HTERT RPE-1 (cell line): ENCODE measurements around the gene CYP26A1.

Experiments used
- in situ Hi-C: fragments of 300-500 bp; cut with MboI; formaldehyde crosslinking; loops from 4 replicates; pipeline ENCODE4 v1.14.3; 2020; ENCODE audit warnings: low sequenced_read_pairs

CYP26A1 gene

DNA sequence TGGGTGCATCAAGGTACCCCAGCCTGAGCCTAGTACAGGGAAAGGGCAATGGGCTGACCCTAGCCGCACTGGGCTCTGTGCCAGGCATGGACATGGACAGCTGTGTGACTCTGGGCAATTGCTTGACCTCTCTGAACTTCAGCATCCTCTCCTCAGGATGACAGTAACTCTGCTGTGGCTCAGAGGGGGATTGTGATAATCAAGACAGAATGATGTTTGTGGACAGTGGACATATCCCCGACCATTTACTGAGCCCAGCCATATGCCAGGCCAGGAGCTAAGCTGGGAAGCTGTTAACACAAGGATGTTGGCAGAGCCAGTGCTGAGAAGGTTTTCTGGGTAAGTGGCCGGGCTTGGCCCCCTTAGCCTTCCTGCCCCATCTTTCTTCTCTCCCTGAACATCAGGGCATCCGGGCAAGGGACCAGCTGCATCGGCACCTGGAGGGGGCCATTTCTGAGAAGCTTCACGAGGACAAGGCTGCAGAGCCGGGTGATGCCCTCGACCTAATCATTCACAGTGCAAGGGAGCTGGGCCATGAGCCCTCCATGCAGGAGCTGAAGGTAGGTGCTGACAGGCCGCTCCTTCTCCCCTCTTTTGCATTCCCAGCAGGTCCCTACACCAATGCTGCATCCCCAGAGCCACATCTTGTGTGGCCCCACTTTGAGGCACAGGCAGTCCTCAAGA is 9.6 kb upstream of the CYP26A1 start:
- in situ Hi-C loops = no loop called here

DNA sequence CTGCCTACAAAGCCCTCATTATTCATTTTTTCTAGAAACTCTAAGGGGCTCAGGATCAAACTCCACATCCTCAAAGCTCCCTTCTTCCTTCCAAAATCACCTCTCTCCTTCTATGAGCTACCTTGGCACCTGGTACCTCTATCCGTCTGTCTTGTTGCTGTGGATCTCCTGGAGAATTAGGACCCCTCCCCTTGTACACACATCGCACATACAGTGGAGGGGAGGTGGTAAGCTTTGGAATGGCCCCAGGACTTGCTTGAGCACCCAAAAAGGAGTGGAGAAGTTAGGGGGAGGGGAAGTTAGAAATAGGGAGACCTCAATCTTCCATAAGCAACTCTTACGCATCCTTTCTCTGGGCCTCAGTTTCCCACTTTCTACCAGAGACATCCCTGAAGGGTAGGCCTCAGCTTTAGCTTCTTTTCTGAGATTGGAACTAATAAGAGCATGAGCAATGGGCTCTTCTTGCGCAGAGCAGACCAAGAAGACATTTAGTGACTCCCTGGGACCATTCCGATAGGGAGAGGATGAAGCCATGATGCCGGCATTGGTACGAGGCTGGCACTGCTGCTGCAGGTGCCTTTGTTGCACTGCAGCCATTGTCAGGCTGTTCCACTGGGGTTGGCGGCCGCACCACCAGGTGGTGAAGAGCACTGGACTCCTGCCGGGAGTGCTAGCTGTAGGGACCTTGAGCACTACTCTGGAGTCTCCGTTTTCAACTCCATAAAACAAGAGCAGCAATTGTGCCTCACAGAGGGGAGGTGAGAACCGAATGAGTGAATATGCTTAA is 8.6 kb upstream of the CYP26A1 start:
- in situ Hi-C loops = no loop called here

DNA sequence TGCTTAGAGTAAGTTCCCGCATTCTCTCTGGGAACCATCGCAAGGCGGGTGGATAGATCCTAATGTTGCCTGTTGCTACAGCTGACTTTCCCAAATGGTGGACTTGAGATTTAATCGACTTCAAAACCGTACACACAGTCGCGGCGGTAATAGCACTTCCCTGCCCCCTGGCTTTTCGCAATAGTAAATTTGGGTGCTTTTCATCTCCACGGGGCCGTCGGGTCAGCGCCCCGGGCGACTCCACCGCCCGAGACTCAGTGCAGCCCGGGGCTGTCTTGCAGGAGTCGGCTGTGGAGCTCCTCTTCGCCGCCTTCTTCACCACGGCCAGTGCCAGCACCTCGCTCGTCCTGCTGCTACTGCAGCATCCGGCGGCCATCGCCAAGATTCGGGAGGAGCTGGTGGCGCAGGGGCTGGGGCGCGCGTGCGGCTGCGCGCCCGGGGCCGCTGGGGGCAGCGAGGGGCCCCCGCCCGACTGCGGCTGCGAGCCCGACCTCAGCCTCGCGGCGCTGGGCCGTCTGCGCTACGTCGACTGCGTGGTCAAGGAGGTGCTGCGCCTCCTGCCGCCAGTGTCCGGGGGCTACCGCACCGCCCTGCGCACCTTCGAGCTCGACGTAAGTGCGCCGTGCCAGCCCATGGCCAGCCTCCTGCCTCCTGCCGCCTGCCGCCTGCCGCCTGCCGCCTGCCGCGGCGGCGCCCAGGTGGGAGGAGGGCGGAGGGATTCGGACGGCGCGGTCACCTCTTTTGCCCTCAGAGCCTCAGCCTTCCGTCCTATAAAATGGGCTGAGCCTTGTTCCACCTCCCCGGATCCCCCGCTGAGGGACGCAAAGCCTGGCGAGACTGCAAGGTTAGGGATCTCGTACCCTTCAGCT is 7.8 kb upstream of the CYP26A1 start:
- in situ Hi-C loops = no loop called here

DNA sequence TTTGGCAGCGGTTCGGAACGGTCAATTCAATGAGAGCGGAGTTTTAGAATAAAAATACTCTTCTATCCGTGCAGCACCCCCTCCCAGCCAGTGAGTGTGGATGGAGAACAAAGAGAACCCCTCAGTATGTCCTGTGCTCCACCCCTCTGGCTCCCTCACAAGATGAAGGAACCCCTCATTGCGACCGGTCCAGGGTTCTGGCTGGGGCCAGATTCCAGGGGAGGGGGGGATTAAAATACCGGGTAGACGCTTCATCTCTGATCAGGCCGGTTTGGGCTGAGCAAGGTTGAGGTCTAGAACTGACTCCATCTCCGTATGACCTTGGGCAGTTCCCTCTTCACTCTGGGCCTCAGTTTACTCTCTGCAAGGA is 7.2 kb upstream of the CYP26A1 start:
- in situ Hi-C loops = no loop called here

DNA sequence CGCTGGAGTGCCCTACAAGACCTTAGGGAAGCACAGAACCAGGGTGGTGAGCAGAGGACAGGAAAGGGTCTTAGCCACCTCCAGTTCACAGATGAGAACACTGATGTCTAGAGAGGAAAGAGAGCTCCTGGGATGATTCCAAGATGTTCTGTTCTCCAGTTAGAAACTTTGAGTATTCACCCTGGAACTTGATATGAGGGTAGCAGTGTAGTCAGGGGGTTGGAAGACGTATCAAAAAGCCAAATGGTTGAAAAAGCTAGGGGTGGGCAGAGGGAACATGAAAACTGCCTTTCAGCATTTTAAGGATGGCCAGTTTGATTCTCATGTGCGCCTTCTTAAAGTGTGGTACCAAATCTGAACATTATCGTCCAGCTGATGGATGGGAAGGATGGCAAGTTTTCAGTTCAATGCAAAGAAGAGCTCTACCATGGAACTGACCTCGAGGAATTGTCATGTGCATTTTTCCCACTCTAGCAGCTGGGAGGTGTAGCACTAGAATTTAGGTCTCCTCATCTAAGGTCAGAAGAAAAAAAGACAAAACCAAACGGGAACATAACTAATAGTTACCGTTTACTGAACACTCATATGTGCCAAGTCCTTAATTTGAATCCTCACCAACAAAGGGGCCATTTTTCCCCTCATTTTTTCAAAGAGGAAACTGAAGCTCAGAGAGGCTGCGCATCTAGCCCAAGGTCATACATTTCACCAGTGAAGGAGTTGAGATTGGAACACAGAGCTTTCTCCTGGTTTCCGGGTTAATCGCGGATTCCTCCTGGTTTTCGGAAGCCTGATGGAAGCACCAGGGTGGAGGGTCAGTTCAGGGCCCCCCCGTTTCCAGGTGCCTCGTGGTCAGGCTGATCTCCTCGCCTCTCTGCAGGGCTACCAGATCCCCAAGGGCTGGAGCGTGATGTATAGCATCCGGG is 6.0 kb upstream of the CYP26A1 start:
- in situ Hi-C loops = no loop called here

DNA sequence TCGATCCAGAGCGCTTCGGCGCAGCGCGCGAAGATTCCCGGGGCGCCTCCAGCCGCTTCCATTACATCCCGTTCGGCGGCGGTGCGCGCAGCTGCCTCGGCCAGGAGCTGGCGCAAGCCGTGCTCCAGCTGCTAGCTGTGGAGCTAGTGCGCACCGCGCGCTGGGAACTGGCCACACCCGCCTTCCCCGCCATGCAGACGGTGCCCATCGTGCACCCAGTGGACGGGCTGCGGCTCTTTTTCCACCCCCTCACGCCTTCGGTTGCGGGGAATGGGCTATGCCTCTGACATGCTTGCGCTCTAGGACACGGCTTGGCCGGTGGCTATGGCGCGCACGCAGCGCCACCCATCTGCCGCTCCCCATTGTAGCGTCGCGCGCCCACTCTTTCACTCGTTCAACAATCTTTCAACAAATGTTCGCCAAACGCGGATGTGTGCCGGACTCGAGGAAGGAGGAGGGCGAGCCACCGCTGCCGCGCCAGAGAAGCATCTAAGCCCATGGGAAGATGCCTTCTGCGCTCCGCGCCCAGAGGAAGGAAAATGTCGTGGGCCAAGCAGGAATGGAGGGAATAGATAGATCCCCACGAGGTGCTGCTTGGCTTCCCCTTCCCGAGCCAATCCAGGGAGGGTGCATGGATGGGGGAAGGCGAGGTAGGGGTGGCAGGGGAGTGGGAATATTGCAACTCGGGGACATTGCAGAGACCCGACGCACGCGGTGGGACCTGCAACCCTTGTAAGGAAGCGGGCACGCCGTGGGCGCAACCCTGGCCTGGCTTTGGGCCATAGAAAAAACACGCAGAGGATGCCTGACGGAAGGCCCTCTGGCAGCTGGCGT is 5.1 kb upstream of the CYP26A1 start:
- in situ Hi-C loops = no loop called here

DNA sequence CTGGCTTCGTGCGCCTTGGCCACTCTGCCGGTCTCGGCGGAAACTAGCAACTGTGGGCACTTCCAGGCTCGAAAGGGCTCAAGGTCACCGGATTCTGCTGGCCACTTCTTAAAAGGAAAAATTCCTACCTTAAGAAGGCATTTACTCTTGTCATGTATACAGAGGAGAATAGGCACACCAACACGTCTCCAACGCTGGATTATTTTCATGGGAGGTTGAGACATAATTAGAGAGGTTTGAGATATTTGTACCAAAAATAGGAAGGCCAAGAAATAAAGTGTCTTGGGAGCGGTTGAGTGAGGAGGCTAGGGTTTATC is 4.5 kb upstream of the CYP26A1 start:
- in situ Hi-C loops = no loop called here

GRCh38 chr10:93070378-93071176 is 3.1 kb upstream of the CYP26A1 start:
- in situ Hi-C loops = no loop called here

GRCh38 chr10:93071177-93071472 is 2.6 kb upstream of the CYP26A1 start:
- in situ Hi-C loops = no loop called here

- in situ Hi-C loops = no loop called here
Measured at GRCh38 chr10:93071674-93072224, 1.9 kb upstream of the CYP26A1 start.

DNA sequence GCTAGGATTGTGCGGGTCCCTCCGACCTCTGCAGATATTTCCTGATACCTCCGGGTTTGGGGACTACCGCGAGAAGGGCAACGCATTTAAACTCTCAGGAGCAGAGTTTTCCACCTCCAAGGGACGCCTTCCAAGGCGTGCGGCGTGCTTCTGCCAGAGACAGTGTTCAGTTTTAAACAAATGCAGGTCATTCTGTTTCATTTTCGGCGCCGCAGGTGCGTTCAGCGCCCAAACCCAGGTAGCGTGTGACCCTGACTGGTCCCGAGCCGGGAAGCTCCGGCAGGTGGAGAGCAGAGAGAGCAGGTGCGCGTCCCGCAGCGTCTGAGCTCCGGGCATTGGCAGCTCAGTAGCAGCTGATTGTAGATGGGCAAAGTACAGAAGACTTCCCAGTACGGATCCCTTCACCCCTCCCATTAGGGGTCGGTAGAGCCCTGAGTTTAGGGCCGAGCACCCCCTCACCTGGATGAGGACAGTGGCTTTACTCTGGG is 1.4 kb upstream of the CYP26A1 start:
- in situ Hi-C loops = no loop called here

GRCh38 chr10:93072713-93073538 is 767 bp upstream of the CYP26A1 start:
- in situ Hi-C loops = no loop called here

- in situ Hi-C loops = no loop called here
Measured at GRCh38 chr10:93074147-93074596, 479 bp downstream of the CYP26A1 start.

DNA sequence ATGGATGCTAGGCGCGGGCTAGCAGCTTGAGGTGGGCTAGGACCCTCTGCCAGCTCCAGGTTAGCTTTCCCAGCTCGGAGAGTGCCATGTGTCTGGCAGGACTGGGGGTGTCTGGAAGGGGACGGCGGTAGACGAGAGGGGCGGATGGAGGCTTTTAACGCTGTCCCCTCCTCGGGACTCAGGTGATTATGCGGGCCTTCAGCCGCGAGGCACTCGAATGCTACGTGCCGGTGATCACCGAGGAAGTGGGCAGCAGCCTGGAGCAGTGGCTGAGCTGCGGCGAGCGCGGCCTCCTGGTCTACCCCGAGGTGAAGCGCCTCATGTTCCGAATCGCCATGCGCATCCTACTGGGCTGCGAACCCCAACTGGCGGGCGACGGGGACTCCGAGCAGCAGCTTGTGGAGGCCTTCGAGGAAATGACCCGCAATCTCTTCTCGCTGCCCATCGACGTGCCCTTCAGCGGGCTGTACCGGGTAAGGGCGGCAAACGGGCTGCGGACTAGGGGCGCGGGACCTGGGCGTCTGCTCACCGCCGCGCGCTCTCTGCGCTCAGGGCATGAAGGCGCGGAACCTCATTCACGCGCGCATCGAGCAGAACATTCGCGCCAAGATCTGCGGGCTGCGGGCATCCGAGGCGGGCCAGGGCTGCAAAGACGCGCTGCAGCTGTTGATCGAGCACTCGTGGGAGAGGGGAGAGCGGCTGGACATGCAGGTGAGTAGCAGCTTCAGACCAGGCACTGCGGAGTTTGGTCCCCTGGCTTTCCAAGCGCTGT is 1.1 kb downstream of the CYP26A1 start:
- in situ Hi-C loops = loop anchor here (25.0 kb wide), 1 partner anchor 213 kb away; no protein-coding TSS in a partner anchor

DNA sequence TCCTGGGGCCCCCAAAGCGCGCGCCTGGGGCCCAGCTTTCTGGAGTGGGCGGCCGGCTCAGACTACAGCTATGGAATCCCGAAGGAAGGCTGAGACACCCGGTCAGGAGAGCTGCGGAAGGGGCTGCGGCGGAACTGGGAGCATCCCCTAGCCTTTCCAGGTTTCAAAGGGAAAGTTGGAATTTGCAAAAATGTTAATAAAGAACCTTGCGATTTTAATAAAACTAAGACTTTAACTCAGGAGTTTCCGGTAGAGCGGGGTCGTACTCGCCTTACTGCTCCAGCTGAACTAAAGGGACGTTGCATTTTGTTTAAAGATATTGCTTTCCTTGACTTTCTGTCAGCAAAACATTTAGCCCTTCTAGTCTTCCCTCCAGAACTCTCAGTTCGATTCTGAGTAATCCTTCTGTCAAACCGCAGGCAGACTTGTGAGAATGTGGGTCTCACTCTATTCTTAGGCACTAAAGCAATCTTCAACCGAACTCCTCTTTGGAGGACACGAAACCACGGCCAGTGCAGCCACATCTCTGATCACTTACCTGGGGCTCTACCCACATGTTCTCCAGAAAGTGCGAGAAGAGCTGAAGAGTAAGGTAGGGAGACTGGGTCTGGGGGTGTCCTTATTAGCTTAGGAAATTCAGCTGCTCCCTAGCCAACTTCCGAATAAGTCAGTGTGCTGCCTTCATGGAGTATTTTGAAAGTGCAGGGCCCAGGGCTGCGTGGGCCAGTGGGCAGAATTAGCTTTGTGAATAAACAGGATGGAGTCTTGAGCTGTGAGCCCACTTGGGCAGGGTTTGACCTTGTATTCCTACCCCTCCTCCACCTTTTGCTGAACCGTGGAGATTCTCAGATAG is 1.9 kb downstream of the CYP26A1 start:
- in situ Hi-C loops = loop anchor here (25.0 kb wide), 1 partner anchor 212 kb away; no protein-coding TSS in a partner anchor

- in situ Hi-C loops = loop anchor here (25.0 kb wide), 1 partner anchor 210 kb away; no protein-coding TSS in a partner anchor
Measured at GRCh38 chr10:93076871-93077270, 3.2 kb downstream of the CYP26A1 start.
